OCI-LY7 (cell line): ENCODE results near the gene USP22. TPM values are rescaled to one million over a fixed set of nuclear protein-coding genes. Genes with fewer than 3 reads are reported as not detected.

Experiments
- BruUV-seq: library from RNA; stranded (reverse); fragments of 400-500 nt; replicated peaks from 2 replicates; lab custom pipeline; 2021; lab: Mats Ljungman, UMichigan
- CTCF ChIA-PET: fragments of 300-600 bp; sonication (Branson Sonifier 250); formaldehyde crosslinking; loops from one replicate; lab custom pipeline; 2022; ENCODE audit warnings: antibody characterized with exemption; ENCODE audit not compliant: unreplicated experiment; lab: Charles Lee
- POLR2A ChIA-PET: fragments of 300-600 bp; sonication (Branson Sonifier 250); formaldehyde crosslinking; loops from one replicate; lab custom pipeline; 2022; ENCODE audit warnings: antibody characterized with exemption; lab: Charles Lee
- DNase-seq: peaks from one replicate; pipeline ENCODE4 v3.0.0-alpha.2; 2015; ENCODE audit warnings: low spot score
- H2AFZ ChIP-seq: fragments of 200-600 bp; sonication (generic), shearing (Covaris generic); 2 replicates; pipeline ENCODE4 v1.6.1; 2014; ENCODE audit warnings: mild to moderate bottlenecking, antibody characterized with exemption, low read length, moderate library complexity
- H3K27ac ChIP-seq: fragments of 200-600 bp; sonication (generic); 2 replicates; pipeline ENCODE4 v1.5.1; 2014; ENCODE audit warnings: mixed run types, low read depth, mild to moderate bottlenecking, moderate library complexity, low read length, inconsistent platforms; ENCODE audit not compliant: poor library complexity, severe bottlenecking
- H3K36me3 ChIP-seq: fragments of 200-600 bp; sonication (generic); 2 replicates; pipeline ENCODE4 v1.6.1; 2014; ENCODE audit warnings: mild to moderate bottlenecking, antibody characterized with exemption, low read length, moderate library complexity, mixed read lengths; ENCODE audit not compliant: insufficient read depth
- H3K4me1 ChIP-seq: fragments of 200-600 bp; sonication (generic); 2 replicates; pipeline ENCODE4 v1.5.1; 2014; ENCODE audit warnings: mild to moderate bottlenecking, low read length; ENCODE audit not compliant: insufficient read depth, poor library complexity, severe bottlenecking
- H3K4me2 ChIP-seq: fragments of 200-600 bp; sonication (generic); 2 replicates; pipeline ENCODE4 v1.6.1; 2014; ENCODE audit warnings: mild to moderate bottlenecking, low read length
- H3K4me3 ChIP-seq: fragments of 200-600 bp; sonication (generic); 2 replicates; pipeline ENCODE4 v1.5.1; 2014; ENCODE audit warnings: mild to moderate bottlenecking, low read depth, low read length; ENCODE audit not compliant: poor library complexity, severe bottlenecking
- H3K79me2 ChIP-seq: fragments of 200-600 bp; sonication (generic); 2 replicates; pipeline ENCODE4 v1.6.1; 2016; ENCODE audit warnings: low read depth, mild to moderate bottlenecking, low read length, moderate library complexity, mixed read lengths; ENCODE audit not compliant: insufficient read depth
- H3K9me2 ChIP-seq: fragments of 200-600 bp; sonication (generic); 2 replicates; pipeline ENCODE4 v1.6.1; 2016; ENCODE audit warnings: mild to moderate bottlenecking, low read length, mixed read lengths; ENCODE audit not compliant: insufficient read depth
- H3K9me3 ChIP-seq: fragments of 200-600 bp; sonication (generic); 2 replicates; pipeline ENCODE4 v1.6.1; 2014; ENCODE audit warnings: mild to moderate bottlenecking, mixed run types, low read length, mixed read lengths
- H4K20me1 ChIP-seq: fragments of 200-600 bp; sonication (generic); 2 replicates; pipeline ENCODE4 v1.6.1; 2014; ENCODE audit warnings: mild to moderate bottlenecking, antibody characterized with exemption, low read length, moderate library complexity, mixed read lengths; ENCODE audit not compliant: insufficient read depth
- EZH2phosphoT487 ChIP-seq: fragments of 200-600 bp; sonication (generic); IDR thresholded peaks from 2 replicates; pipeline ENCODE4 v1.6.1; 2018; ENCODE audit warnings: low read depth, borderline replicate concordance, mild to moderate bottlenecking, mixed run types, antibody characterized with exemption, low read length, moderate library complexity, mixed read lengths
- intact Hi-C: fragments of 100-400 bp; cut with micrococcal nuclease; formaldehyde crosslinking; loops from one replicate; pipeline ENCODE4 v1.10.0; 2022; ENCODE audit not compliant: unreplicated experiment
- total RNA-seq, 2 experiments: library from RNA; depleted of rRNA in 1 of 2; stranded (reverse); fragments of >200 nt in 1 of 2; shearing (Covaris generic) in 1 of 2; gene quantifications; 2 replicates each; pipeline ENCODE4 v1.2.3, GENCODE V29; 2014 to 2022
- TF ChIP-seq, protein P1 (sequence below): fragments of 200-600 bp; sonication (generic); conservative IDR thresholded peaks from 2 replicates; pipeline ENCODE4 v1.5.1; 2014; ENCODE audit warnings: mild to moderate bottlenecking, antibody characterized with exemption, low read length, moderate library complexity, mixed read lengths

The USP22 gene
- total RNA-seq, 2 experiments from 2014 or later = 180 to 302 TPM

DNA sequence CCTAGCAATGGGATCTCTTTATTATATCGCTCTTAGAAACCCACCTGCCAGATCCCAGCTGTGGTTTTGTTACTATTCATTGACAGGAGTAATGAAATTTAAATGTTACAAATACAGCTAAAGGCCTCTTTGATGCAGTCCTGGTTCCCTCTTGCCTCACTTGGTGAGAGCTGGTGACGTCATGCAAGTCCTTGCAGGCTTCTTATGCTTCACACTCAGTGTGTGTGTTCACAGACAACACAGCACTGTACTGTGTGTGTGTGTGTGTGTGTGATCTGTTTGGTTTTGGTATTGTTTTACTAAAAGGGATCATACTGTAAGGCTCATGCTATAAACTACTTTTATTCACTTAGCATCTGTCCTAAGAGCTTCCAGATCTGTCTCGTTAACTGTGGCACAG is 75.0 kb downstream of the USP22 start:
- Histone ChIP-seq H3K27ac (no peak overlapping the region), H4K20me1 (no peaks in the 10 kb centered on the region), H3K9me2 (no peaks in the 10 kb centered on the region), H3K9me3 (no peaks in the 10 kb centered on the region), H3K36me3 (no peaks in the 10 kb centered on the region), H3K79me2 (no peaks in the 10 kb centered on the region), H3K4me2 (no peak overlapping the region), H3K4me1 (no peaks in the 10 kb centered on the region), H2AFZ (no peak overlapping the region), H3K4me3 (no peak overlapping the region)
- BruUV-seq = no TSS peak
- intact Hi-C loops = no loop called here
- no peak for TF ChIP-seq EZH2phosphoT487
- TF ChIP-seq, protein P1, sequence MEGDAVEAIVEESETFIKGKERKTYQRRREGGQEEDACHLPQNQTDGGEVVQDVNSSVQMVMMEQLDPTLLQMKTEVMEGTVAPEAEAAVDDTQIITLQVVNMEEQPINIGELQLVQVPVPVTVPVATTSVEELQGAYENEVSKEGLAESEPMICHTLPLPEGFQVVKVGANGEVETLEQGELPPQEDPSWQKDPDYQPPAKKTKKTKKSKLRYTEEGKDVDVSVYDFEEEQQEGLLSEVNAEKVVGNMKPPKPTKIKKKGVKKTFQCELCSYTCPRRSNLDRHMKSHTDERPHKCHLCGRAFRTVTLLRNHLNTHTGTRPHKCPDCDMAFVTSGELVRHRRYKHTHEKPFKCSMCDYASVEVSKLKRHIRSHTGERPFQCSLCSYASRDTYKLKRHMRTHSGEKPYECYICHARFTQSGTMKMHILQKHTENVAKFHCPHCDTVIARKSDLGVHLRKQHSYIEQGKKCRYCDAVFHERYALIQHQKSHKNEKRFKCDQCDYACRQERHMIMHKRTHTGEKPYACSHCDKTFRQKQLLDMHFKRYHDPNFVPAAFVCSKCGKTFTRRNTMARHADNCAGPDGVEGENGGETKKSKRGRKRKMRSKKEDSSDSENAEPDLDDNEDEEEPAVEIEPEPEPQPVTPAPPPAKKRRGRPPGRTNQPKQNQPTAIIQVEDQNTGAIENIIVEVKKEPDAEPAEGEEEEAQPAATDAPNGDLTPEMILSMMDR = no peak
- DNase-seq = no peak
- POLR2A ChIA-PET = no interaction called here
- CTCF ChIA-PET = no interaction called here

DNA sequence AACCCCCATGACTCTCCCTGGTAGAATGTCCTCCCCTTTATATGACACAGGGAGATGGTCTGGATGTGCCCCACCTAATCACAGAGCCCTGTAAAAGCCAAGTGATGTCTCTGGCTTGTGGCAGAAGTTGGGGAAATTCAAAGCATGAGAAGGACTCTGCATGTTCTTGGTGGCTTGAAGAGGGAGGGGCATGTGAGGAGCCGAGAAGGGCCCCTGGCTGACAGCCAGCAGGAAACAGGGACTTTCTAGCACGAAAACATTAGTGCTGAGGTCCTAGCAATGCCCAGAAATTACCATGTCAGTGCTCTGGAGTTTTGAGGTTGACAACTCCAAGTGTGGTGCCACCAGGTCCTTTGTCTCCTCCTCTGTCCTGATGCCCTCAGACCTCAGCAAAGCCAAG is 75.9 kb downstream of the USP22 start:
- ChIA-PET CTCF (no interaction called here), POLR2A (no interaction called here)
- H3K79me2 ChIP-seq = no peaks in the 10 kb centered on the region
- no TSS peak for BruUV-seq
- H3K27ac ChIP-seq = no peak overlapping the region
- no peaks in the 10 kb centered on the region for H3K9me2 ChIP-seq
- H3K9me3 ChIP-seq = no peaks in the 10 kb centered on the region
- no peaks in the 10 kb centered on the region for H3K36me3 ChIP-seq
- intact Hi-C loops = no loop called here
- H4K20me1 ChIP-seq = no peaks in the 10 kb centered on the region
- TF ChIP-seq EZH2phosphoT487 = no peak
- TF ChIP-seq, protein P1 = no peak
- no peak overlapping the region for H3K4me3 ChIP-seq
- DNase-seq = no peak
- no peak overlapping the region for H3K4me2 ChIP-seq
- H2AFZ ChIP-seq = no peak overlapping the region
- no peaks in the 10 kb centered on the region for H3K4me1 ChIP-seq

DNA sequence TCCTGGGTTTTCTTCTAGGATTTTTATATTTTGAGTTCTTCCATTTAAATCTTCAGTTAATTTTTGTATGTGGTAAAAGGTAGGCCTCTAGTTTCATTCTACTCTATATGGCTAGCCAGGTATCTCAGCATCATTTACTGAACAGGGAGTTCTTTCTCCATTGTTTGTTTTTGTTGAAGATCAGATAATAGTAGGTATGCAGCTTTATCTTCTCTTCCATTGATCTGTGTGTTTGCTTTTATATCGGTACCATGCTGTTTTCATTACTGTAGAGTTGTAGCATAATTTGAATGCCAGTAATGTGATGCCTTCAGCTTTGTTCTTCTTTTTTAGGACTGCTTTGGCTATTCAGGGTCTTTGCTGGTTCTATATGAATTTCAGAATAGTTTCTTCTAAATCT is 77.3 kb downstream of the USP22 start:
- intact Hi-C loops = no loop called here
- ChIA-PET POLR2A (no interaction called here), CTCF (no interaction called here)
- BruUV-seq = no TSS peak
- H3K79me2 ChIP-seq = no peaks in the 10 kb centered on the region
- no peak overlapping the region for H3K27ac ChIP-seq
- no peaks in the 10 kb centered on the region for H3K9me3 ChIP-seq
- TF ChIP-seq EZH2phosphoT487 = no peak
- TF ChIP-seq, protein P1 = no peak
- no peak overlapping the region for H2AFZ ChIP-seq
- no peak overlapping the region for H3K4me3 ChIP-seq
- H3K36me3 ChIP-seq = no peaks in the 10 kb centered on the region
- H3K9me2 ChIP-seq = no peaks in the 10 kb centered on the region
- H3K4me2 ChIP-seq = no peak overlapping the region
- no peak for DNase-seq
- no peaks in the 10 kb centered on the region for H4K20me1 ChIP-seq
- no peaks in the 10 kb centered on the region for H3K4me1 ChIP-seq
